Left renal pelvis (tissue), 4 donors: ENCODE measurements around the gene DSCAM. TPM values are rescaled to one million over a fixed set of nuclear protein-coding genes. Genes with fewer than 3 reads are reported as not detected.

Experiments
- DNase-seq, 4 donors: peaks; one replicate each; pipeline ENCODE4 v3.0.0-alpha.2; 2013; ENCODE audit warnings: low read depth in 4 of 4, low spot score in 3 of 4
- polyA plus RNA-seq, 4 donors: library from polyadenylated mRNA; unstranded; fragments of 120-200 nt; gene quantifications; one replicate each; pipeline ENCODE4 v1.2.1, GENCODE V29; 2013; ENCODE audit not compliant: insufficient read length in 4 of 4

The DSCAM gene
- polyA plus RNA-seq, 4 donors = 0.06 to 0.14 (median 0.09) TPM

GRCh38 chr21:40678681-40679284 lies 168.2 kb downstream of the DSCAM start:
- DNase-seq = no peak

DNA sequence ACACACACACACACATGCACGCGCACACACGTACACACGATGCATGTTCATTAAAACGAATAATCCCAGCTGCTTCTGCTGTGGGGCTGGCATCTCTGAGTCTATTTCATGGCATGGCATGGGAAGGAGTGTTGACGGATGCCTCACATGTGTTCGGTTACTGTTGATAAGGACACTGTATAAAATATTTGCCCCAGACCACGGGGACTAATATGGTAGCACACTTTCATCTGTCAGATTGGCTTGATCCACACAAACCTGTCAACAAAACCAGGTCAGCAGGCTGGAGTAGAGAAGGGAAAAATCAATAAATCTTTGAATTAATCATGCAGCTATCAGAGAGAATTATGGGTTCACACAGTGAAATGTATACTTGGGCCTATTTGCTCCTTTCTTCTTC lies 171.9 kb downstream of the DSCAM start:
- DNase-seq = no peak

DNA sequence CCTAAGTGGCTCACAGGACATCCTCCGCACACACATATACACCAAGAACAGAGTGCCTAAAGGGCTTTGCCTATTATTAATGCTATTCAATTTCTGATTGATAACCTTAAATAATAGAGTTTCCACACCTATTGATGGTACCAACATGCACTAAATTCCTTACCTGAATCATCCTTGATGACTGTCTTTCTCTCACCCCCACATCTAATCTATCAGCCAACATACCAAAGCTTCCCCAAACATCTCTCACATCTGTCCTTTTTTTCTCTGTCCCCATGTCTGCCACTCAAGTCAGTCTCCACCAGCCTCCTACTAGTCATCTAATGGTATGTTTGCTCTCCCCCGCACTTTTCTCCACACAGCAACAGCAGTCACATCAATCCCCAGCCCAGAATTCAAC lies 174.4 kb downstream of the DSCAM start:
- no peak for DNase-seq

DNA sequence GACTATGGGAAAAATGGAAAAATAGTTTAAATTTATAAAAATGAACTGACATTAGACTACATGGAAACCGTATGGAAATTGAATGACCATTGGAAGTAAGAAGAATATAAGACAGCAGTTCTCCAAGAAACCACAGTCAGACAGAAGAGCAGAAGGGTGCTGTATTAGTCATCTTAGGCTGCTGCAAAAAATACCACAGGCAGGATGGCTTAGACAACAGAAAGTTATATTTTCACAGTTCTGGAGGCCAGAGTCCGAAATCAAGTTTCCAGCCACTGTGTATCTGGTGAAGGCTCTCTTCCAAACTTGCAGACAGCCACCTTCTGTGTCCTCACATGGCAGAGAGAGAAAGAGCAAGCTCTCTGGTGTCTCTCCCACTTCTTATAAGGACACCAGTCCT lies 175.2 kb downstream of the DSCAM start:
- no peak for DNase-seq

GRCh38 chr21:40668555-40669275 lies 178.2 kb downstream of the DSCAM start:
- DNase-seq = no peak

DNA sequence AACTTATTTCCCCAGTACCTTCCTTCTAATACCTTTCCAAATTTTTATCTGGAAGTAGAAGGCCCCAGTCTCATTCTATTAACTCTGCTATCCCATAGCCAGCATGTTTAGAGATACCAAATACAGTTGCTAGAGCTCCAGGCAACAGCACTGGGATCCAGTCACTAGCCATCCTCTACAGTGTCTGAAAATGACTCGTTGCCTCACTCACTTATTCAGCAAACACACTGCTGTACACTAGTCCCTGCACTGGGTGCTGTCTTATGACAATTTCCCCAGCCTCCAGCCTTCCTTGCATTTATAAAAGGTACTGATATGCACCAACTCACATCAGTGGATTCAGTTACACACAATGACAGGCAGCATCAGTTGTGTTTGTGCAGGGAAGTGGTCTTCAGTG lies 179.0 kb downstream of the DSCAM start:
- no peak for DNase-seq

DNA sequence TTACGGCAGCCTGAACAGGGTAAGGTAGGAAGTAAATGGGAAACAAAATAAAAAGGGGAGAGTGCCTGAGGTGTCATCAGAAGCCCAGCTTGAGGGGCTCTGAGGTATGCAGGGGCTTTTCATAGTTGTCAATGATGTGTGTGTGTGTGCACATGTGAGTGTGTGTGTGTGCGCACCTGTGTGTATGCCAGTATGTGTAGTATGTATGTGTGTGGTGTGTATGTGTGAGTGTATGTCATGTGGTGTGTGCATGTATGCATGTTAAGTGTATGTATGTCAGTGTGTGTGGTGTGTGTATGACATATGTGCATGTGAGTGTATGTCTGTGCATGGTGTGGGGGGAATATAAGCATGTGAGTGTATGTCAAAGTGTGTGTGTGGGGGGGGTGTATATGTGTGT lies 184.1 kb downstream of the DSCAM start:
- DNase-seq = no peak

GRCh38 chr21:40660461-40660860 lies 186.5 kb downstream of the DSCAM start:
- DNase-seq = no peak

- DNase-seq = no peak
Measured at GRCh38 chr21:40658311-40658710, 188.6 kb downstream of the DSCAM start.

DNA sequence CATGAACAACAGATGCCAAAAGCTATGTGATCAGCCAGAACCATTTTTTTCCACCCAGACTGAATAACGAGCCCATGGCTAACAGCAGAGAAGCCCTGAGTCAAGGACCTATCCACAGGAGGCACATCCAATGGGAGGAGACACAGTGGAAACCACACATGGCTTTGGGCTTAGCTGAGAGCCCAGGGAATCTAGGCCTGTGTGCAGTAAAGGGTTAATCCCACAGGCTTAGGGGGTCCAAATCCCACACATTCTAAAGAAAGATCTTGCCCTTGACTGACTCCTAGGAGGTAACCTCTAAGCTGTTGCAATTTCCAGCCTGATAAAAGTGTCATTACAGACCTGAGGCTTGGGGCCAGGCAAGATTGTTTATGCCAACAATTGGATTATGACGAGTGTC lies 194.5 kb downstream of the DSCAM start:
- no peak for DNase-seq

GRCh38 chr21:40647706-40648105 lies 199.3 kb downstream of the DSCAM start:
- no peak for DNase-seq

- DNase-seq = no peak
Measured at GRCh38 chr21:40646651-40647050, 200.3 kb downstream of the DSCAM start.

- DNase-seq = no peak
Measured at GRCh38 chr21:40641042-40641441, 205.9 kb downstream of the DSCAM start.

- no peak for DNase-seq
Measured at GRCh38 chr21:40640266-40640789, 206.6 kb downstream of the DSCAM start.

- DNase-seq = no peak
Measured at GRCh38 chr21:40639616-40640194, 207.3 kb downstream of the DSCAM start.

GRCh38 chr21:40638466-40639251 lies 208.3 kb downstream of the DSCAM start:
- no peak for DNase-seq

DNA sequence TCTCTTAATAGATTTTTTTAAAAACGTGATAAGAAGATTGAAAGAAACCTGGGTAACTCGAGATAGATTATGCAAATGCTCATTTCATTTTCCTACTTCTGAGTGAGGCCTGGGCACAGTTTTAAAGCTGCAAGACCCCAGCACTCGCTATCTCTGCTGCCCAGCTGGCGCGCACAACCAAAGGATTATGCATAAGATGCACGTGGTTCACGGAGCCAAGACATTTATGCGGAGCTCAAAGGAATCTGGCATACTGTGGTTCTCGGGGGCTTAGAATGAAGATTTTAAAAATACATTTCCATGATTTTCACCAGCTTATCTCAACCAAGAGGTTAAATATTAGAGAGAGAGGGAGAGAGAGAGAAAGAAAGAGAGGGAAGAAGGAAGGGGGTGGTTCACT lies 210.9 kb downstream of the DSCAM start:
- DNase-seq = no peak

DNA sequence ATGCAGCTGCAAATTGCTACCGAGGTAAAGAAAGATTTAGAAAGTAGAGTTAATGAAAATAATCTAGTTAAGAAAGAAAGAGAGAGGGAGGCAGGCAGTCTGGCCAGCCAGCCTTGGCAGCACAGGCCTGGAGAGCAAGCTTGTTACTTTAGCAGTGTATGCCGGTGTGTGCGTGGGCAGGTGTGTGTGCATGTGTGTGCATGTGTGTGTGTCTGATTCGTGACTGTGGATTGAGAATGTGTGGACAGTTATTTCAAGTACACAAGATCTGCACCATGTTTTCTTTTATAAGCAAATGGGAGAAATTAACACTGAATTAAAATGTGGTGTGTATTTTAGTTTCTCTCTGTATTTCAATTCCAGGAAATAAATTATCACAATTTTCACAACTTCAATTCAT lies 211.6 kb downstream of the DSCAM start:
- no peak for DNase-seq

DNA sequence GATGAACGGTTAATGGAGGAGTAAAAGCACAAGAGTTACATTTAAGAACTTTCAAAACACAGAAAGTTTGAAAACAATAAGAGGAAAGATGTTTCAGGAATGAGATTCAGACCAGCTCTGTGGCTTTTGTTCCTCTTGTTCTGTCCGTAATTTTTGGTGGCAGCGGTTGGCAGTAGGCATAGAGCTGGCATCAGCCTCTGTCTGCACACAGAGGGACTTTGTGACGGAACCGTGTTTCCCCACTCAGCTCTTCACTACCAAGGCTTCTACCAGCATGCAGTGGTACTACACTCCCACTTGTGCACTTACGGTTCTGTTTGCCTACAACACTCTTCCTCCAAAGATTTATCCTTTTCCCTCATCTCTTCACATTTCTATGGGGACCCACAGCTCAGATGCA lies 212.8 kb downstream of the DSCAM start:
- DNase-seq = no peak

- DNase-seq = no peak
Measured at GRCh38 chr21:40633048-40633447, 213.9 kb downstream of the DSCAM start.

- DNase-seq = peak in 1 of 4 donors; percentile 6
Measured at GRCh38 chr21:40631211-40631610, 215.7 kb downstream of the DSCAM start.
